HepG2 (cell line): ENCODE measurements around the gene OXLD1. TPM values are rescaled to one million over a fixed set of nuclear protein-coding genes. Genes with fewer than 3 reads are reported as not detected.

ENCODE experiments used
- ATAC-seq: fragments of 200-7000 bp; cut with Tn5 transposase; 3 replicates; pipeline ENCODE4 v1.9.1; 2020; ENCODE audit warnings: mild to moderate bottlenecking, moderate library complexity
- BruUV-seq: library from RNA; stranded (reverse); fragments of 400-500 nt; replicated peaks from 2 replicates; lab custom pipeline; 2021; lab: Mats Ljungman, UMichigan
- CTCF ChIA-PET: fragments of 300-600 bp; formaldehyde crosslinking; extraction: SDS; loops from one replicate; lab custom pipeline; 2021; ENCODE audit warnings: low total read pairs, inconsistent platforms, low intra/inter-chr PET ratio; lab: Yijun Ruan, JAX
- POLR2A ChIA-PET: fragments of 350-600 bp; sonication (Branson Sonifier 250); formaldehyde crosslinking; loops from one replicate; lab custom pipeline; 2020; ENCODE audit warnings: antibody characterized with exemption, inconsistent platforms; lab: Yijun Ruan, JAX
- DNase-seq: peaks from one replicate; pipeline ENCODE4 v3.0.0-alpha.2; 2015; ENCODE audit warnings: low spot score
- FAIRE-seq: peaks from 3 replicates; lab custom pipeline; 2011; peaks lifted over from hg19 to GRCh38; lab: Jason Lieb, UNC
- H2AFZ ChIP-seq: one replicate; pipeline ENCODE4 v1.6.1; 2011; ENCODE audit warnings: low read length, inconsistent platforms
- H3K27ac ChIP-seq: fragments of 300-600 bp; 3 replicates; pipeline ENCODE4 v1.8.0; 2011; ENCODE audit warnings: mixed run types, mild to moderate bottlenecking, mixed read lengths, low read length, inconsistent platforms; ENCODE audit not compliant: insufficient read depth; ENCODE audit errors: extremely low read length
- H3K27me3 ChIP-seq, 2 experiments: fragments of 200-600 bp in 1 of 2; 2 replicates in 1 of 2; 3 replicates in 1 of 2; pipeline versions ENCODE4 v1.6.0 to v1.8.0; 2011; ENCODE audit warnings: low read length in 2 of 2, mild to moderate bottlenecking in 2 of 2, moderate library complexity in 2 of 2, inconsistent platforms in 1 of 2; ENCODE audit not compliant: insufficient read depth in 2 of 2, control insufficient read depth in 1 of 2
- H3K36me3 ChIP-seq, 2 experiments: fragments of 200-600 bp in 1 of 2; replicated peaks in 1 of 2; 2 replicates in 1 of 2; 3 replicates in 1 of 2; pipeline versions ENCODE4 v1.5.1 to v1.8.0; 2011; ENCODE audit warnings: low read length in 2 of 2, inconsistent platforms in 1 of 2; ENCODE audit not compliant: insufficient read depth in 2 of 2, control insufficient read depth in 1 of 2
- H3K4me1 ChIP-seq: 2 replicates; pipeline ENCODE4 v1.5.1; 2012; ENCODE audit warnings: low read length, inconsistent platforms; ENCODE audit not compliant: insufficient read depth
- H3K4me2 ChIP-seq: 2 replicates; pipeline ENCODE4 v1.6.0; 2011; ENCODE audit warnings: low read depth, low read length, inconsistent platforms
- H3K4me3 ChIP-seq, 3 experiments: fragments of 200-600 bp in 1 of 3; sonication (generic), shearing (Covaris generic) in 1 of 3; replicated peaks in 1 of 3; 2 replicates each; pipeline ENCODE4 v1.5.1; 2011 to 2016; ENCODE audit warnings: low read length in 3 of 3, inconsistent platforms in 2 of 3, low read depth in 2 of 3, mild to moderate bottlenecking in 2 of 3, control low read depth in 1 of 3, mixed read lengths in 1 of 3; ENCODE audit not compliant: insufficient read depth in 1 of 3
- H3K79me2 ChIP-seq: one replicate; pipeline ENCODE4 v1.6.1; 2011; ENCODE audit warnings: low read length, inconsistent platforms; ENCODE audit not compliant: insufficient read depth
- H3K9ac ChIP-seq: 2 replicates; pipeline ENCODE4 v1.6.0; 2011; ENCODE audit warnings: mild to moderate bottlenecking, low read depth, low read length, inconsistent platforms; ENCODE audit not compliant: insufficient read depth
- H3K9me3 ChIP-seq: 2 replicates; pipeline ENCODE4 v1.5.1; 2012; ENCODE audit warnings: mild to moderate bottlenecking, low read length
- H4K20me1 ChIP-seq: 2 replicates; pipeline ENCODE4 v1.6.0; 2011; ENCODE audit warnings: inconsistent platforms, mild to moderate bottlenecking, low read length, moderate library complexity; ENCODE audit not compliant: insufficient read depth
- ARID4A ChIP-seq: sonication (generic); formaldehyde crosslinking; IDR thresholded peaks from 2 replicates; pipeline ENCODE4 v1.5.0; 2020; ENCODE audit warnings: mild to moderate bottlenecking, missing genetic modification reagents, borderline replicate concordance
- HBP1 ChIP-seq: IDR thresholded peaks from 2 replicates; pipeline ENCODE4 v1.6.1; 2016; ENCODE audit warnings: low read depth, control low read depth
- KLF12 ChIP-seq: sonication (generic); formaldehyde crosslinking; IDR thresholded peaks from 2 replicates; pipeline ENCODE4 v1.4.0; 2020; ENCODE audit warnings: missing genetic modification reagents, borderline replicate concordance
- KLF9 ChIP-seq: IDR thresholded peaks from 2 replicates; pipeline ENCODE4 v1.6.1; 2016; ENCODE audit warnings: low read depth
- MAFF ChIP-seq: IDR thresholded peaks from 2 replicates; pipeline ENCODE4 v1.6.1; 2011; ENCODE audit warnings: low read depth, low read length, improper control_type of control experiment
- MTA3 ChIP-seq: sonication (generic); formaldehyde crosslinking; IDR thresholded peaks from 2 replicates; pipeline ENCODE4 v1.4.0; 2020; ENCODE audit warnings: missing genetic modification reagents
- NR2F1 ChIP-seq, 2 experiments: fragments of 450-650 bp in 1 of 2; formaldehyde crosslinking in 1 of 2; IDR thresholded peaks; 2 replicates each; pipeline versions ENCODE4 v1.5.0 to v1.6.1; 2016 to 2020; ENCODE audit warnings: mild to moderate bottlenecking in 1 of 2, missing compliant biosample characterization in 1 of 2, missing genetic modification reagents in 1 of 2, moderate library complexity in 1 of 2
- SYNCRIP ChIP-seq: fragments of 200-400 bp; formaldehyde crosslinking; IDR thresholded peaks from 2 replicates; pipeline ENCODE4 v1.6.1; 2018; ENCODE audit warnings: mild to moderate bottlenecking, low read depth, low read length; ENCODE audit not compliant: insufficient read depth
- UBTF ChIP-seq: sonication (generic); formaldehyde crosslinking; IDR thresholded peaks from 2 replicates; pipeline ENCODE4 v1.4.0; 2020; ENCODE audit warnings: mild to moderate bottlenecking, missing genetic modification reagents
- ZBTB2 ChIP-seq: sonication (generic); formaldehyde crosslinking; IDR thresholded peaks from 2 replicates; pipeline ENCODE4 v1.8.0; 2022; ENCODE audit warnings: low read depth, missing genetic modification reagents
- ZIK1 ChIP-seq: sonication (generic); formaldehyde crosslinking; IDR thresholded peaks from 2 replicates; pipeline ENCODE4 v1.5.0; 2020; ENCODE audit warnings: mild to moderate bottlenecking, low read depth, missing genetic modification reagents, borderline replicate concordance
- ZNF547 ChIP-seq: sonication (generic); formaldehyde crosslinking; IDR thresholded peaks from 2 replicates; pipeline ENCODE4 v1.5.1; 2020; ENCODE audit warnings: mild to moderate bottlenecking, missing genetic modification reagents
- ZNF564 ChIP-seq: sonication (generic); formaldehyde crosslinking; IDR thresholded peaks from 2 replicates; pipeline ENCODE4 v1.8.1; 2023; ENCODE audit warnings: mild to moderate bottlenecking, missing genetic modification reagents
- ZNF816 ChIP-seq: sonication (generic); formaldehyde crosslinking; IDR thresholded peaks from 2 replicates; pipeline ENCODE4 v1.8.0; 2022; ENCODE audit warnings: missing genetic modification reagents, mild to moderate bottlenecking, borderline replicate concordance
- WGBS: methylation state at CpG from one replicate; pipeline ENCODE4 v1.1.6; 2017; ENCODE audit warnings: low lambda C conversion rate; 5-methylcytosine and 5-hydroxymethylcytosine counted together
- in situ Hi-C: cut with HindIII; loops from 2 replicates; pipeline ENCODE4 v1.10.0; 2017; ENCODE audit warnings: low pct_unique_long_range_greater_than_20kb; ENCODE audit not compliant: extremely low pct_ligation_motif_present
- intact Hi-C: fragments of 100-400 bp; cut with micrococcal nuclease; formaldehyde crosslinking; loops from one replicate; pipeline ENCODE4 v1.10.0; 2022; ENCODE audit not compliant: unreplicated experiment
- polyA plus RNA-seq, 8 experiments: library from polyadenylated mRNA; depleted of rRNA in 3 of 8; stranded (reverse) in 7 of 8; unstranded in 1 of 8; fragments of >200 nt; fragmentation: Illumina TruSeq in 4 of 8; extraction: Trizol in 4 of 8; gene quantifications; 2 replicates each; pipeline versions ENCODE4 v1.2.1 to v1.2.3, GENCODE V29; 2011 to 2016; ENCODE audit warnings: low read depth in 4 of 8, missing spikeins in 1 of 8, mixed read lengths in 1 of 8; ENCODE audit not compliant: insufficient read depth in 1 of 8
- total RNA-seq, 5 experiments: library from RNA; depleted of rRNA; stranded (reverse); fragments of >200 nt; fragmentation: Illumina TruSeq; extraction: Trizol; gene quantifications; 2 replicates each; pipeline ENCODE4 v1.2.3, GENCODE V29; 2016; ENCODE audit warnings: low read depth in 1 of 5

OXLD1 gene
- total and polyA plus RNA-seq, 2 of the 13 experiments (the other 11 are each of a cell fraction or from before 2014, with no cell fraction given), result 27.1 to 37.5 TPM

GRCh38 chr17:81706232-81706611 is 39.8 kb upstream of the OXLD1 start:
- peaks cover 8% of the 10 kb centered on the region; the same call in 1 of the 2 replicates for H4K20me1 ChIP-seq
- intact Hi-C loops, result no loop called here
- WGBS, result 97% methylated on average over 17 of the region's 17 CpGs
- peaks cover 41% of the 10 kb centered on the region for H3K79me2 ChIP-seq
- FAIRE-seq (no peak), ATAC-seq (no peak), DNase-seq (no peak)
- H3K9ac ChIP-seq, result no peak overlapping the region
- no peak overlapping the region for H3K4me3 ChIP-seq
- H3K4me2 ChIP-seq, result no peak overlapping the region
- no TSS peak for BruUV-seq
- CTCF ChIA-PET, result no interaction called here
- no peak overlapping the region for H3K27ac ChIP-seq
- 0 out of 2 replicates have a peak, but pooled peaks have one; percentile 13 for TF ChIP-seq ARID4A (CRISPR knock-in tag)
- TF ChIP-seq MAFF, result no peak
- no peak for TF ChIP-seq MTA3 (CRISPR knock-in tag)
- TF ChIP-seq HBP1 (CRISPR knock-in tag), result no peak
- TF ChIP-seq KLF12 (CRISPR knock-in tag), result no peak
- no peak for TF ChIP-seq ZNF816 (CRISPR knock-in tag)
- TF ChIP-seq KLF9 (CRISPR knock-in tag), result no peak
- no peak for TF ChIP-seq UBTF (CRISPR knock-in tag)
- TF ChIP-seq NR2F1 (CRISPR knock-in tag; IDR thresholded peaks at IDR 0.05), result no peak
- no peak for TF ChIP-seq ZBTB2
- no peak for TF ChIP-seq ZIK1 (CRISPR knock-in tag)
- no peak for TF ChIP-seq SYNCRIP
- TF ChIP-seq ZNF547 (CRISPR knock-in tag), result 0 out of 2 replicates have a peak, but pooled peaks have one; percentile 7
- no peak for TF ChIP-seq ZNF564 (CRISPR knock-in tag)
- TF ChIP-seq, all 625 proteins: peak for 2
- H2AFZ ChIP-seq, result no peak overlapping the region
- no peaks in the 10 kb centered on the region; a peak in 1 of 5 replicates for H3K27me3 ChIP-seq
- POLR2A ChIA-PET, result interaction anchor here (4.0 to 4.2 kb wide), 2 partner anchors 21 to 23 kb away, joined by 17 to 25 read pairs; partner anchors contain the start of genes ARL16 and HGS
- H3K4me1 ChIP-seq, result peaks cover 38% of the 10 kb centered on the region
- H3K9me3 ChIP-seq, result no peaks in the 10 kb centered on the region
- peaks cover 20 to 42% of the 10 kb centered on the region in 2 experiments for H3K36me3 ChIP-seq
- in situ Hi-C loops, result no loop called here
